Trophoblast cell (in vitro differentiated cells and primary cell): ENCODE measurements around the gene ANKS1B.

Experiments
- DNase-seq, 2 donors: peaks; one replicate each; pipeline ENCODE4 v3.0.0-alpha.2; 2016
- H2AFZ ChIP-seq: 2 replicates; pipeline ENCODE4 v1.6.1; 2013; ENCODE audit warnings: low read length, moderate library complexity, mild to moderate bottlenecking; ENCODE audit not compliant: insufficient read depth, poor library complexity
- H2AK5ac ChIP-seq: 2 replicates; pipeline ENCODE4 v1.6.1; 2013; ENCODE audit warnings: mild to moderate bottlenecking, low read length
- H2BK120ac ChIP-seq: 2 replicates; pipeline ENCODE4 v1.6.1; 2013; ENCODE audit warnings: low read length, mild to moderate bottlenecking, moderate library complexity; ENCODE audit not compliant: insufficient read depth, poor library complexity
- H2BK12ac ChIP-seq: 2 replicates; pipeline ENCODE4 v1.6.1; 2013; ENCODE audit warnings: mild to moderate bottlenecking, low read length, moderate library complexity
- H2BK5ac ChIP-seq: 2 replicates; pipeline ENCODE4 v1.6.1; 2013; ENCODE audit warnings: low read length, low read depth, moderate library complexity, mild to moderate bottlenecking; ENCODE audit not compliant: poor library complexity
- H3K14ac ChIP-seq: 2 replicates; pipeline ENCODE4 v1.6.1; 2013; ENCODE audit warnings: mild to moderate bottlenecking, low read length
- H3K18ac ChIP-seq: 2 replicates; pipeline ENCODE4 v1.6.1; 2013; ENCODE audit warnings: mild to moderate bottlenecking, low read length
- H3K23ac ChIP-seq: 2 replicates; pipeline ENCODE4 v1.6.1; 2013; ENCODE audit warnings: low read length
- H3K27ac ChIP-seq: 2 replicates; pipeline ENCODE4 v1.5.1; 2013; ENCODE audit warnings: low read depth, mild to moderate bottlenecking, inconsistent platforms, low read length, moderate library complexity
- H3K27me3 ChIP-seq: 2 replicates; pipeline ENCODE4 v1.6.1; 2013; ENCODE audit warnings: inconsistent platforms, mild to moderate bottlenecking, low read length, moderate library complexity; ENCODE audit not compliant: insufficient read depth
- H3K36me3 ChIP-seq, 2 experiments: 1 replicate in 1 of 2; 2 replicates in 1 of 2; pipeline ENCODE4 v1.6.1; 2013; ENCODE audit warnings: low read length in 2 of 2, mild to moderate bottlenecking in 2 of 2, moderate library complexity in 1 of 2; ENCODE audit not compliant: insufficient read depth in 2 of 2, control insufficient read depth in 1 of 2
- H3K4ac ChIP-seq: 2 replicates; pipeline ENCODE4 v1.6.1; 2013; ENCODE audit warnings: low read depth, mild to moderate bottlenecking, low read length, moderate library complexity
- H3K4me1 ChIP-seq, 2 experiments: 1 replicate in 1 of 2; 2 replicates in 1 of 2; pipeline ENCODE4 v1.6.1; 2013; ENCODE audit warnings: low read length in 2 of 2, mild to moderate bottlenecking in 2 of 2, moderate library complexity in 1 of 2; ENCODE audit not compliant: insufficient read depth in 2 of 2, control insufficient read depth in 1 of 2
- H3K4me2 ChIP-seq: 2 replicates; pipeline ENCODE4 v1.6.1; 2013; ENCODE audit warnings: inconsistent platforms, mild to moderate bottlenecking, low read length, moderate library complexity
- H3K4me3 ChIP-seq: 2 replicates; pipeline ENCODE4 v1.5.1; 2013; ENCODE audit warnings: mild to moderate bottlenecking, low read depth, low read length, inconsistent platforms
- H3K79me1 ChIP-seq: one replicate; pipeline ENCODE4 v1.6.1; 2013; ENCODE audit warnings: low read length
- H3K79me2 ChIP-seq: 2 replicates; pipeline ENCODE4 v1.6.1; 2013; ENCODE audit warnings: low read length, mild to moderate bottlenecking; ENCODE audit not compliant: control insufficient read depth, insufficient read depth, poor library complexity
- H3K9ac ChIP-seq: 2 replicates; pipeline ENCODE4 v1.6.1; 2013; ENCODE audit warnings: mild to moderate bottlenecking, low read length
- H3K9me3 ChIP-seq: 2 replicates; pipeline ENCODE4 v1.6.1; 2013; ENCODE audit warnings: low read depth, mild to moderate bottlenecking, control low read depth, inconsistent platforms, low read length; ENCODE audit not compliant: insufficient read depth
- H4K12ac ChIP-seq: 2 replicates; pipeline ENCODE4 v1.6.1; 2013; ENCODE audit warnings: low read depth, mild to moderate bottlenecking, low read length, moderate library complexity
- H4K8ac ChIP-seq: 2 replicates; pipeline ENCODE4 v1.6.1; 2013; ENCODE audit warnings: low read depth, mild to moderate bottlenecking, low read length, moderate library complexity
- H4K91ac ChIP-seq: one replicate; pipeline ENCODE4 v1.6.1; 2013; ENCODE audit warnings: low read depth, mild to moderate bottlenecking, low read length, moderate library complexity
- WGBS: extraction: QIAGEN DNeasy Blood & Tissue Kit; methylation state at CpG from one replicate; pipeline ENCODE4 v1.1.7; 2013; ENCODE audit warnings: missing lambda C conversion rate; ENCODE audit not compliant: insufficient read length, insufficient coverage; ENCODE audit errors: extremely low coverage; 5-methylcytosine and 5-hydroxymethylcytosine counted together

Gene ANKS1B

GRCh38 chr12:99372257-99372920 lies 612.3 kb downstream of the ANKS1B start:
- H4K12ac ChIP-seq: no peak overlapping the region
- no peaks in the 10 kb centered on the region for H3K79me2 ChIP-seq
- H3K79me1 ChIP-seq: no peaks in the 10 kb centered on the region
- DNase-seq: no peak
- H2BK120ac ChIP-seq: no peak overlapping the region
- H3K36me3 ChIP-seq: no peaks in the 10 kb centered on the region
- H3K9me3 ChIP-seq: no peaks in the 10 kb centered on the region
- no peak overlapping the region for H2BK12ac ChIP-seq
- H3K23ac ChIP-seq: no peak overlapping the region
- H3K4ac ChIP-seq: no peak overlapping the region
- H2BK5ac ChIP-seq: no peak overlapping the region
- no peaks in the 10 kb centered on the region for H3K27me3 ChIP-seq
- H3K27ac ChIP-seq: no peak overlapping the region
- no CpG with 5 or more reads among the region's 3 CpGs for WGBS
- H3K9ac ChIP-seq: no peak overlapping the region
- H3K4me2 ChIP-seq: no peak overlapping the region
- H4K8ac ChIP-seq: no peak overlapping the region
- H4K91ac ChIP-seq: no peak overlapping the region
- no peak overlapping the region for H2AFZ ChIP-seq
- no peaks in the 10 kb centered on the region for H3K4me1 ChIP-seq
- H2AK5ac ChIP-seq: no peak overlapping the region
- no peak overlapping the region for H3K4me3 ChIP-seq
- H3K18ac ChIP-seq: no peak overlapping the region
- H3K14ac ChIP-seq: no peak overlapping the region

- DNase-seq: no peak
- no peak overlapping the region for H2BK120ac ChIP-seq
- no peak overlapping the region for H3K4me3 ChIP-seq
- no peak overlapping the region for H2AK5ac ChIP-seq
- no peak overlapping the region for H3K14ac ChIP-seq
- H2BK12ac ChIP-seq: no peak overlapping the region
- no peak overlapping the region for H4K8ac ChIP-seq
- no peak overlapping the region for H2AFZ ChIP-seq
- no peaks in the 10 kb centered on the region for H3K4me1 ChIP-seq
- no peak overlapping the region for H3K18ac ChIP-seq
- no peaks in the 10 kb centered on the region for H3K79me1 ChIP-seq
- WGBS: no CpG with 5 or more reads among the region's 1 CpG
- H3K27me3 ChIP-seq: no peaks in the 10 kb centered on the region
- no peak overlapping the region for H3K4me2 ChIP-seq
- no peaks in the 10 kb centered on the region for H3K36me3 ChIP-seq
- no peak overlapping the region for H3K27ac ChIP-seq
- H4K91ac ChIP-seq: no peak overlapping the region
- no peak overlapping the region for H3K23ac ChIP-seq
- no peak overlapping the region for H3K4ac ChIP-seq
- no peak overlapping the region for H2BK5ac ChIP-seq
- H3K9me3 ChIP-seq: no peaks in the 10 kb centered on the region
- H4K12ac ChIP-seq: no peak overlapping the region
- H3K9ac ChIP-seq: no peak overlapping the region
- no peaks in the 10 kb centered on the region for H3K79me2 ChIP-seq
These were observed 614.2 kb downstream of the ANKS1B start for GRCh38 chr12:99370421-99371138.

DNA sequence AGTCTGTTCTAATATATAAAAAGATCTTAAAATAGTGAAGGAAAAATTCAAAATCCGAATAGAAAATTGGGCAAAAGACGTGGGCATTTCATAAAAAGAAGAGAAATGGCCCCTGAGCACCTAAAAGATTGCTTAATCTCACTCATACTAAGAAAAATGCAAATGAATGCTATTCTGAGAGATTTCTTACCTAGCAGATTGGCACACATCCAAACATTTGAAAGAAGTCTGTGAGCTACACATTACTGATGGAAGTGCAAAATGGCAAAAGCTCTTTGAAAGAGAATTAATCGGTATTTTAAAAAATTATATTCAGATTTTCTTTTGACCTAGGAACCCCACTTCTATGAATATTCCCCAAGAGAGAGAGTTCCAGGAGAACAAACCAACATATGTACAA lies 617.6 kb downstream of the ANKS1B start:
- Histone ChIP-seq H3K79me1 (no peaks in the 10 kb centered on the region), H3K4me1 (no peaks in the 10 kb centered on the region), H2AFZ (no peak overlapping the region), H3K18ac (no peak overlapping the region), H3K23ac (no peak overlapping the region), H2BK5ac (no peak overlapping the region), H3K4me3 (no peak overlapping the region), H3K14ac (no peak overlapping the region), H4K8ac (no peak overlapping the region), H3K36me3 (no peaks in the 10 kb centered on the region), H3K4me2 (no peak overlapping the region), H3K9ac (no peak overlapping the region), H3K4ac (no peak overlapping the region), H3K79me2 (no peaks in the 10 kb centered on the region), H2BK12ac (no peak overlapping the region), H4K91ac (no peak overlapping the region), H3K27ac (no peak overlapping the region), H4K12ac (no peak overlapping the region), H3K27me3 (no peaks in the 10 kb centered on the region), H2AK5ac (no peak overlapping the region), H3K9me3 (no peaks in the 10 kb centered on the region), H2BK120ac (no peak overlapping the region)
- no peak for DNase-seq
- no CpG with 5 or more reads among the region's 3 CpGs for WGBS

DNA sequence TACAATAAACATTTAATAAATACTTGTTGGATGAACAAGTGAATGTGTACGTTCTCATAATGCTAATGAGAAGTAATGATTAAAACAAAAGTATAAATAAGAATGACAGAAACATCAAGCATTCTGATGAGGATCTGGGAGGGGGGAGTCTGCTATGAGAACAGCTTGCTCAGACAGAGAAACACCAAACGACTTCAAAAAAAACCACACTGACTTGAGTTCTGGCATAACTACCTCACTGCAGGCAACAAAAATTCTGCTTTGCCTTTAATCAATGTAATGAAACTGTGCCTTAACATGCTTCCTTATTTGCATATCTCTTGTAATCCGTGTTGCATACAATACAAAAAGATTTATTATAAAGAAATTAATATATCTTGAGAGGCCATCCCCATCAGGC lies 632.5 kb downstream of the ANKS1B start:
- H2BK120ac ChIP-seq: no peak overlapping the region
- no CpG with 5 or more reads among the region's 3 CpGs for WGBS

More for the DNA sequence above, 632.5 kb downstream of the ANKS1B start:
- Histone ChIP-seq H4K8ac (no peak overlapping the region), H3K18ac (no peak overlapping the region), H3K14ac (no peak overlapping the region), H2AFZ (no peak overlapping the region), H2AK5ac (no peak overlapping the region), H3K27ac (no peak overlapping the region), H3K4me2 (no peak overlapping the region), H3K9ac (no peak overlapping the region), H3K4me3 (no peak overlapping the region), H2BK12ac (no peak overlapping the region), H3K27me3 (no peaks in the 10 kb centered on the region), H3K4ac (no peak overlapping the region), H3K36me3 (no peaks in the 10 kb centered on the region), H3K79me2 (no peaks in the 10 kb centered on the region), H4K12ac (no peak overlapping the region), H3K4me1 (no peaks in the 10 kb centered on the region), H3K23ac (no peak overlapping the region), H3K9me3 (no peaks in the 10 kb centered on the region), H3K79me1 (no peaks in the 10 kb centered on the region), H4K91ac (no peak overlapping the region), H2BK5ac (no peak overlapping the region)
- DNase-seq: no peak
